Measurements from ENCODE around the gene GPR179.
"Not testable (repeated sequence)": the region's sequence is repeated elsewhere in the genome, so short reads cannot be mapped to it uniquely, and the experiment has no call there.

Gene GPR179

DNA sequence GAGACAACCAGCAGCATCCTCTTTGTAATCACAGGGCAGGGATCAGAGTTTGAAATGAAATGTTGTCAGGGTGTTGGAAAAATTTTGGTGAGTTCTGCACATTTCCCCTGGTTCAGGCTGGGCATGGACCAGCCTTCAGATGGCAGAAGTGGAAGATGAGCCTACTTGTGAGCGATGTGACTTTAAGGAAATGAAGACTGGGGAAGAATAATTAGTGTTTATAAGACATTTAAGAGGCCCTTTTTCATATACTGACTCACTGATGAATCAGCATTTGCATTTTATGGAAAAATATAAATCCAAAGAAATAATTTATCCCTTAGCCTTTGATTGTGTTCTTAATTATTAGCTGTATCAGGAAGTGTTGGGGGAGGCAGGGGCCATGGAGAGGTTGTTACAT lies 20.9 kb downstream of the GPR179 start:
- DNase-seq (ENCODE audit: low spot score) = no peak

DNA sequence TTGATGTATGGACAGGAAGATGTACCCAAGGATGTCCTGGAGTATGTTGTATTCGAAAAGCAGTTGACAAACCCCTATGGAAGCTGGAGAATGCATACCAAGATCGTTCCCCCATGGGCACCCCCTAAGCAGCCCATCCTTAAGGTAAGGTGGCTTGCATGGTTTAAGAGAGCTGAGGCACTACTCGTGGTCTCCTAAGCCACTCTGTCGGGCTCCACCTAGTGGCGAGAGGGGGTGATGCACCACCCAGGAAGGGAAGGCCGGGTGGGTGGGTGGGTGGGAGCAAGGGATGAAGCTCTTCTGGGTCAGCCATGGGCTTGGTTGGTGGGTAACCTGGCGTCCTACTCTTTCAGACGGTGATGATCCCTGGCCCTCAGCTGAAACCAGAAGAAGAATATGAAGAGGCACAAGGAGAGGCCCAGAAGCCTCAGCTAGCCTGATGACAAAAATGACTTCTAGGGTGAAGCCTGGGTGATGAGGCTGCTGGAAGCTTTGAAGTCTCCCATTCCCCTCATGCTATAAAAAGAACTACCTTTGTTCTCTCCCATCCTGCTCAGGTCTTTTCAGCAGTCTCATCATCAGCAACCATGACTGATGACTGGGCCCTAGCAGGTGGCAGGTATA lies 21.5 kb downstream of the GPR179 start:
- DNase-seq (ENCODE audit: low spot score) = peak; percentile 44

DNA sequence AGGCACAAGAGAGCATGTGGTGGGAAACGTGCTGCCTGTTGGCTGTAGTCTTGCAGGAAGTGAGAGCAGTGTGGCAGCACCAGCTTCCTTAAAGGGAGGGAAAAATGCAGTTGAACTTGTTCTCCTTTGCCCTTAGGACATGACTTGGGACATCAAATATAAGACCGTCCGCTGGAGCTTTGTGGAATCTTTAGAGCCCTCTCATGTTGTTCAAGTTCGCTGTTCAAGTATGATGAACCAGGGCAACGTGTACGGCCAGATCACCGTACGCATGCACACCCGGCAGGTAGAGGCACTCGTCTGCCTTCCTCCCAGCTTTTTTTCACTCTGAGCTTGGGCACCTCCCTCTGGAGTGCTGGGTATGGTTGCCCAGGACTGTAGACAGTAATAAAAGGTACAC lies 23.3 kb downstream of the GPR179 start:
- peak; percentile 21 for DNase-seq (ENCODE audit: low spot score)

DNA sequence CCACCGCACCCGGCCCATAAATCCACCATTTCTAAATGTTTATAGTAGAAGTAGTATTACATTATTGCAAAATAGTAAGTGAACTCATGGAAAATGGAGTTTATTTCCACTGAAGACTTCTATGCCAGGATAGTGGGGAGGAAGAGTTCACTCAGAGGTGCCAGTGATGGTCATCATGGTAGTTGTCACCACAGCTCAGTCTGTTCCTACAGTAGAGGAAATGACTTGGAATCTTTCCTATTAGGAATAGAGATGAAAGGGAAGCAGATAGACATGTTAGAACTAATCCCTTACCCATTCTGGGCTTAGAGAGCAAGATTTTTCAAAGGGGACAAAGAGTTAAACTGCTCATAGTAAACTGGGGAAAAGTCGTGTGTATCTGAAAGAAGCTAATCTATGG lies 26.7 kb downstream of the GPR179 start:
- no peak for DNase-seq (ENCODE audit: low spot score)

DNA sequence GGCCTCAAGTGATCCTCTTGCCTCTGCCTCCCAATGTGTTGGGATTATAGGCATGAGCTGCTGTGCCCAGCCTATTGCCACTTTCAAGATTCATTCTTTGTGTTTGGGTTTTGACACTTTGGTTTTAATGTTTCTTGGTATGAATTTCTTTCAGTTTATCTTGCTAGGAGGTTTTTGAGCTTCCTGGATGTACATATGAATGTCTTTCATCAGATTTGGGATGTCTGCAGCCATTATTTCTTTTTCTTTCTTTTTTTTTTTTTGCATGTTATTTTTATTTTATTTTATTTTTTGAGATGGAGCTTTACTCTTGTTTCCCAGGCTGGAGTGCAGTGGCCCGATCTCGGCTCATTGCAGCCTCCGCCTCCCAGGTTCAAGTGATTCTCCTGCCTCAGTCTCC lies 28.3 kb downstream of the GPR179 start:
- DNase-seq (ENCODE audit: low spot score) = no peak

DNA sequence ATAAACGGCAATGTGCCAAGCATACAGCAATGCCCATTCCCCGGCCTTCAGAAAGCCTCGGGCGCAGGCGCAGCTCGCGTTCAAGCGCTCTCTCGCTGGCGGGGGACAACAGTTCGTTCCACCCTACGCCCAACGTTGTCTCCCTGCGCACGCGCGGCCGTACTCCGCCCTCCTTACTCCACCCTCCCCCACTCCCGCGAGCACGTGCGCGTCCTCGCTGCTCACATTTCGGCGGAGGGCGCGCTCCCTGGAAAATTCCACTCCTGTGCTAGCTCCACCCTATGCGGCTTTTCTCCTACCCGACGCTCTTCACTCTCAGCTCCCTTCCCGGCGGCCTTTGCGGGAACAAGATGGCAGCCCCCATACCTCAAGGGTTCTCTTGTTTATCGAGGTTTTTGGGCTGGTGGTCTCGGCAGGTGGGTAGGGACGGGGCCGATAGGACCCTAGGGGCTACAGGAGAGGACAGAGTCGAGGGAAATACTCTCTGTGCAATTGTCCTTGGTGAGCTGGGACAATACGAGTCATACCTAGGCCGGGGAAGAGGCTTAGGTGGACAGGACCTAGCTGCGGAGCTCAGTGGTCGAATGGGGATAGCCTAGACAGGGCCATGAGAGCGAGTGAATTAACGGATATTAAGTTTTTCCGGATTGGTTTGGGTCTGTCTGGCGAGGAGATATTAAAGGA lies 46.8 kb downstream of the GPR179 start, which contains the start of gene MRPL45:
MRPL45 (plus strand) TSS at position 335 of the 684 bp plus-strand sequence; CDS start at position 351, 16 bp downstream.
- peak; percentile 97 for DNase-seq (ENCODE audit: low spot score)

DNA sequence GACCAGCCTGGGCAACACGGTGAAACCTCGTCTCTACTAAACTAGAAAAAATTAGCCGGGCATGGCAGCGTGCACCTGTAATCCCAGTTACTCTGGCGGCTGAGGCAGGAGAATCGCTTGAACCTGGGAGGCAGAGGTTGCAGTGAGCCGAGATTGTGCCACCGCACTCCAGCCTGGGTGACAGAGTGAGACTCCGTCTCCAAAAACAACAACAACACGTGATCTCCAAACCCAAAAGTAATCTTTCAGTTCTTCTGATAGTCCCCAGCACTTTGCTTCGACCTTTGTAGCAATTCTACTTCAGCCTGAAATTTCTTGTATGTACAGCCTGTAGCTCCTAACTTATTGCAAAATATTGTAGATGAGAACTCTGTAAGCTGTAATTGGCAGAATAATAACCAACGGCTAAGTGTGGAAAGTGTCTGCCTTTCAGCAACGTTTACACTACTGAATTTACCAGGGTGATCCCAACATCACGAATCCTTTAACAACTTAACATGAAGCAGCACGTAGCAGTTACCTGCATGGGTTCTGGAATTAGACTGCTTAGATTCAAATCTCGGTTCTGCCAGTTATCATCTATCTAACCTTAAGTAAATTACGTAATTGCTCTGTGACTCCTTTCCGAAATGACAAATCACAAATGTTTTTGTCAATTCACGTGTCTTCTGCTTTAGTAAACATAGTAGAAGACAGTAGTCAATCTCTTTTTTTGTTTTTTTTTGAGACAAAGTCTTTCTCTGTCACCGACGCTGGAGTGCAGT lies 48.0 kb downstream of the GPR179 start:
- DNase-seq (ENCODE audit: low spot score) = not testable (repeated sequence)

DNA sequence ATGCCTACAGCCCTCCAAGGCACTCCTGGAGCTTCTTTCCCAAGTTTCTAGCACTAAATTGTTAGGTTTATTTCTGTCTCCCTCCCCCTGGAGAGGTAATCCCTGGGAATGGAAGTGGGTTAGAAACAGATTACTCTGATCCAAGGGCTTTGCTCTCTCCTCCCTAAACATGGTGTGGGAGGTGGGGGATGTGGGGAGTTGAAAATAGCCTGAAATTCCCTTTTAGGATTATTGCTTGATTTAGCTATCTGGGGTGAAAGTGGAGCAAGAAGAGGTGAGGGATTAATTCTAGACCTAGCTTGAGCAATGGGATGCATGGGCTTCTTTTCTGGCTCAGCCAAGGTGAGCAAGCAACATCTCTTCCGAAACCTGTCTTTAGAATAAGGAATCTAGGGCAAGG lies 54.0 kb downstream of the GPR179 start:
- not testable (repeated sequence) for DNase-seq (ENCODE audit: low spot score)

DNA sequence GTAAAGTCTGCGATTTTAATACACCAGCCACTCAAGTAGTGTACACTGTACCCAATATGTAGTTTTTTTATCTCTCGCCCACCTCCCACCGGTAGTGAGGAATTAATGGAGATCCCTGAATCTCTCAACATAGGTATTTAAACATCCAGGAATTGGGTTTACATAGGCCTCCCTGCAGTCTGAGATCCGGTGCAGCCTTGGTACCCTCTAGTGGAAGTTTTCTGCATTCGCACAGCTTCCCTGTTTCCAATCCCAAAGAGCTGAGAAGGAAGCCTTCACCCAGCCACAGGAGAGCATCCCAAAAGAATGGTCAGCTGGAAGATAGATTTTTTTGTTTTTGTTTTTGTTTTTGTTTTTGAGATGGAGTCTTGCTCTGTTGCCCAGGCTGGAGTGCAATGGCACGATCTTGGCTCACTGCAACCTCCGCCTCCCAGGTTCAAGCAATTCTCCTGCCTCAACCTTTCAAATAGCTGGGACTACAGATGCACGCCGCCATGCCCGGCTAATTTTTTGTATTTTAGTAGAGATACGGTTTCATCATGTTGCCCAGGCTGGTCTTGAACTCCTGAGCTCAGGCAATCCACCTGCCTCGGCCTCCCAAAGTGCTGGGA lies 55.4 kb downstream of the GPR179 start:
- peak; percentile 41 for DNase-seq (ENCODE audit: low spot score)

DNA sequence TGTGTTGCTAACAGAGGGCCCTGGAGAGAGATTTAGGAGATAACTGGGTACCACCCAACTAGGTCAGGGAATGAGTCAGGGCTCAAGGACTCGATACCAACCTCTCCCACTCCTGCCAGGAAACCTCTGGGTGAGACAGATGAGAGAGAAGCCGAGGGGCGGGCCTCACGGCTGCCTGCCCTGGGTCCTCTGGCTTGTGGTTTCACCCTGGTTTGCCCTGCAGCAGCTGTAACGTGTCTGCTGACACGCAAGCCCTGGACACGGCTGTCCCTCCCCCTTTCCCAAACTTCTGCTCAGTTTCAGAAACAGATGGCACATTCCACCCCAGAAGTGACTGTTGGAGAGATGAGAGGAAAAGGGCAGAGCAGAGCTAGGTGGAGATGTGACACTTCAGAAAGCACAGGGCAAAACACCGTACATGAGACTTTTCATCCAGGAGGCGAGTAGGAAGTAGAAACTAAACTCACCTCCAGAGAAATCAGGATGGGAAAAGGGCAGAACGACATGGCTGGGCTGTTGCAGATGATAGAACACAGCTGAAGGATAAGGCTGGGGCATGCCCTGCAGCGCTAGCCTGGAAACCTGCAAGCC lies 57.2 kb downstream of the GPR179 start:
- DNase-seq (ENCODE audit: low spot score) = peak; percentile 84

DNA sequence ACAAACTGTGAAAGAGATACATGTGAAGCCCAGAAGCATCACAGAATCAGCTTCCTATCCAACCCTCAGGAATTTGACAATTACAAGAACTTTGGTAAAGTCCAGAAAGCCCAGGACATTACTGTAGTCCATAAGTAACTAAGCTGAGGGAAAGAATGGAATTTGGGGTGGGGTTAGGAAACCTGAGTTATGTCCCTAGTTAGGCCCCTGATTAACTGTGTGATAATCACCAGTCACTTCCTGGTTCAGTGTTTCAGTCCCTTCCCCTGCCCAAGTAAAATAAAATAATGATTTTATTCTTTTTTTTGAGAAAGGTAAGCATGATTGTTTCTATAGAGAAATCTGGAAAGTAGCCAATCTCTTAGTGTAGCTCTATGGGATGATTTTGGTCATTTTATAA lies 57.8 kb downstream of the GPR179 start:
- DNase-seq (ENCODE audit: low spot score) = peak; percentile 52

All from kidney tubule cell (primary cell).